Bronchial smooth muscle cell (primary cell): Measurements from ENCODE around the gene CREG2. TPM values are rescaled to one million over a fixed set of nuclear protein-coding genes. Genes with fewer than 3 reads are reported as not detected.

Experiments
- total RNA-seq: library from RNA; depleted of rRNA; stranded (reverse); fragments of >200 nt; gene quantifications from 2 replicates; pipeline ENCODE4 v1.2.1, GENCODE V29; 2014

CREG2 gene
- total RNA-seq: 0.26 and 0.32 TPM in 2 replicates

GRCh38 chr2:101387151-101387834 lies at the start of gene CREG2:
Gene CREG2, minus strand, starts transcription at chr2:101387503. Its CDS starts 46 bp downstream, at chr2:101387457.

GRCh38 chr2:101308432-101309210 lies 78.7 kb downstream of the CREG2 start, which contains the start of gene RNF149:
Gene RNF149, minus strand, starts transcription at chr2:101308701. Its CDS starts 113 bp downstream, at chr2:101308588.

Other genes starting within 250 kb of the CREG2 start
- 10.7 and 15.1 TPM in 2 replicates for gene TBC1D8, start 236.1 kb downstream of the CREG2 start, total RNA-seq
- 5.6 and 11.2 TPM in 2 replicates for gene CNOT11, start 134.6 kb downstream of the CREG2 start, total RNA-seq
- 37.8 and 42.1 TPM in 2 replicates for gene RNF149, start 78.8 kb downstream of the CREG2 start, total RNA-seq
- 7.3 and 10.4 TPM in 2 replicates for gene RFX8, start 87.6 kb upstream of the CREG2 start, total RNA-seq